H1 (cell line): Measurements from ENCODE around the gene C20orf96.

Source experiments
- ATF2 ChIP-seq: IDR thresholded peaks from 2 replicates; pipeline ENCODE4 v1.6.1; 2012; ENCODE audit warnings: low read length, inconsistent platforms
- CTCF ChIP-seq, 3 experiments: IDR thresholded peaks; 1 replicate in 2 of 3; 2 replicates in 1 of 3; pipeline versions ENCODE4 v1.5.1 to v1.6.1; 2011; ENCODE audit warnings: low read length in 3 of 3, mild to moderate bottlenecking in 3 of 3, inconsistent platforms in 2 of 3, low read depth in 1 of 3, moderate library complexity in 1 of 3; ENCODE audit not compliant: insufficient read depth in 1 of 3; ENCODE audit errors: control extremely low read depth in 1 of 3
- EP300 ChIP-seq, 2 experiments: IDR thresholded peaks; 1 replicate in 1 of 2; 2 replicates in 1 of 2; pipeline ENCODE4 v1.6.1; 2011 to 2012; ENCODE audit warnings: low read depth in 2 of 2, low read length in 2 of 2, mild to moderate bottlenecking in 2 of 2, borderline replicate concordance in 1 of 2, inconsistent platforms in 1 of 2, moderate library complexity in 1 of 2
- HDAC6 ChIP-seq: IDR thresholded peaks from one replicate; pipeline ENCODE4 v1.7.1; 2012; ENCODE audit warnings: low read depth, mild to moderate bottlenecking, inconsistent platforms, low read length, moderate library complexity
- JUND ChIP-seq: IDR thresholded peaks from 2 replicates; pipeline ENCODE4 v1.6.1; 2011; ENCODE audit warnings: mild to moderate bottlenecking, improper control_type of control experiment, low read length
- KDM1A ChIP-seq: fragments of 200-600, 300-600 bp; sonication (generic); IDR thresholded peaks from 2 replicates; pipeline ENCODE4 v1.7.1; 2016; ENCODE audit warnings: mild to moderate bottlenecking, low read length, borderline replicate concordance
- NRF1 ChIP-seq: IDR thresholded peaks from 2 replicates; pipeline ENCODE4 v1.6.1; 2011; ENCODE audit warnings: mild to moderate bottlenecking, low read depth, low read length, improper control_type of control experiment
- PHF8 ChIP-seq: fragments of 200-600 bp; sonication (generic); conservative IDR thresholded peaks from 2 replicates; pipeline ENCODE4 v1.7.1; 2012; ENCODE audit warnings: low read depth, mild to moderate bottlenecking, inconsistent platforms, low read length, moderate library complexity
- RBBP5 ChIP-seq: IDR thresholded peaks from 2 replicates; pipeline ENCODE4 v1.7.1; 2012; ENCODE audit warnings: low read depth, mild to moderate bottlenecking, inconsistent platforms, low read length, moderate library complexity, borderline replicate concordance
- RFX5 ChIP-seq: IDR thresholded peaks from 2 replicates; pipeline ENCODE4 v1.6.1; 2011; ENCODE audit warnings: low read depth, low read length, improper control_type of control experiment, borderline replicate concordance
- RXRA ChIP-seq: IDR thresholded peaks from 2 replicates; pipeline ENCODE4 v1.6.1; 2011; ENCODE audit warnings: low read depth, mild to moderate bottlenecking, low read length, moderate library complexity; ENCODE audit not compliant: insufficient read depth
- SUZ12 ChIP-seq: fragments of 200-600 bp; sonication (generic); IDR thresholded peaks from 2 replicates; pipeline ENCODE4 v1.6.1; 2012; ENCODE audit warnings: mild to moderate bottlenecking, inconsistent platforms, low read length, moderate library complexity, mixed read lengths
- TEAD4 ChIP-seq: IDR thresholded peaks from 2 replicates; pipeline ENCODE4 v1.6.1; 2012; ENCODE audit warnings: low read depth, low read length, inconsistent platforms, mixed read lengths
- USF2 ChIP-seq: IDR thresholded peaks from 2 replicates; pipeline ENCODE4 v1.6.1; 2011; ENCODE audit warnings: low read length, improper control_type of control experiment

- no peak for TF ChIP-seq CTCF (IDR thresholded peaks at IDR 0.05; ENCODE audit: control extremely low read depth in 1 of 3, insufficient read depth in 1 of 3, low read depth in 1 of 3, low read length in 3 of 3)
- no peak for TF ChIP-seq NRF1
- TF ChIP-seq RFX5, result no peak
- TF ChIP-seq EP300 (IDR thresholded peaks at IDR 0.05; ENCODE audit: borderline replicate concordance in 1 of 2, low read depth in 2 of 2, low read length in 2 of 2), result no peak
- no peak for TF ChIP-seq USF2
- no peak for TF ChIP-seq RXRA
- TF ChIP-seq KDM1A, result no peak
- no peak for TF ChIP-seq PHF8
- no peak for TF ChIP-seq RBBP5
- TF ChIP-seq SUZ12, result no peak
- TF ChIP-seq ATF2, result no peak
- no peak for TF ChIP-seq JUND
- no peak for TF ChIP-seq HDAC6
- TF ChIP-seq TEAD4, result no peak
Measured at GRCh38 chr20:334578-334977, 44.0 kb upstream of the C20orf96 start.
